Measurements from ENCODE around the gene SSBP3. TPM values are rescaled to one million over a fixed set of nuclear protein-coding genes. Genes with fewer than 3 reads are reported as not detected.

Gene SSBP3
- total RNA-seq, 1 donor from 2014 or later, result 161 TPM

DNA sequence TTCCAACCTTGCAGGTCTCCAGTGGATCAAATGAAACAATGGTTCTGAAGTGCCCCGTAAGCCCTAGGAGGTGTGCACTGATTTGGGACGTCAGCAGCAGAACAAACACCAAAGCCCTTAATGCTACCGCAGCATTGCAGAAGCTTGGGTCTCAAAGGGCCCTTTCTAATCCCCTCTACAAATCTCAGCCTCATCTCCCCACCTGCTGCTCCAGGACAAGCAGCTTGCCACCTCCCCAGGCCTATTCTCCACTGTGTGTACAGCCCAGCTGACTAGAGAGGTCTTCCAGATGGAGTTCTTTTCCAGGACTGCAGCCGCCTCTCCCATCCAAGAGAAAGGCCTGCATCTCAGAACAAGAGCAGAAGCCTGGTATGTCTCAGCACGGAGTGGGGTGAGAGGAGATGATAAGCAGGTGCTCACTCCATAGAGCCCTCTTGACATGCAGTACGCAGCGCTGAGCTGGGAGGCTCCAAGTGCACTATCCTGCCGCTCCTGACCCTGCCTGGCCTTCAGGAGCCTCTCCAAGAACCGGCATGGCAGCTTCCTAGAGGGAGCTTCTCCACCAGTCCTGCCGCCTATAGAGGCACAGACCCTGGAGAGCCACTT is 160.0 kb downstream of the SSBP3 start:
- no peak for DNase-seq (ENCODE audit: low spot score, unreplicated experiment)
- Mint-ChIP-seq H3K27me3 (no peaks in the 10 kb centered on the region), H3K4me1 (ENCODE audit: low read depth) (no peaks in the 10 kb centered on the region), H3K4me3 (ENCODE audit: low read depth) (no peak overlapping the region), H3K36me3 (ENCODE audit: insufficient read depth) (peaks cover 9% of the 10 kb centered on the region), H3K27ac (peak overlapping the region; percentile 76), H3K9me3 (ENCODE audit: low read depth) (no peaks in the 10 kb centered on the region)
- TF ChIP-seq CTCF (IDR thresholded peaks at IDR 0.05; ENCODE audit: unreplicated experiment), result no peak

DNA sequence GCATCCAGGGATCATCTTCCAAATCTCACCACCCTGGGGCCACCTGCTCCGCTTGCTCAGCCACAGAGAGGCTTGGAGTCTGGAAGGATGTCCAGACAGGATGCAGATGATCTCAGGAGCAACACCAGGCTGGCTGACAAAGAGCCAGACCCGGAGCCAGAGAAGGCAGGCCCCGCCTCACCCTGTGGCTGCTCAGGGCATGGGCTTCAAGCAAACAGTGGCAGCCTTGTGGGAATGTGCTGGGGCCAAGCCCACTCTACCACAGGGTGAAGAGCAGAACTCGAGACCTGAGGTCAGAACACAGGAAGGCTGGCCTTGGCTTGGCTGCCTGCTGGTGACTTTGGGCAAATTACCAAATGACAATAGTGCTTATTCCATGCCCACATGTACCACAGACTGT is 160.7 kb downstream of the SSBP3 start:
- Mint-ChIP-seq H3K9me3 (ENCODE audit: low read depth) (no peaks in the 10 kb centered on the region), H3K27me3 (no peaks in the 10 kb centered on the region), H3K27ac (no peak overlapping the region), H3K36me3 (ENCODE audit: insufficient read depth) (peaks cover 8% of the 10 kb centered on the region), H3K4me1 (ENCODE audit: low read depth) (no peaks in the 10 kb centered on the region), H3K4me3 (ENCODE audit: low read depth) (no peak overlapping the region)
- DNase-seq (ENCODE audit: low spot score, unreplicated experiment), result no peak
- TF ChIP-seq CTCF (IDR thresholded peaks at IDR 0.05; ENCODE audit: unreplicated experiment), result no peak

DNA sequence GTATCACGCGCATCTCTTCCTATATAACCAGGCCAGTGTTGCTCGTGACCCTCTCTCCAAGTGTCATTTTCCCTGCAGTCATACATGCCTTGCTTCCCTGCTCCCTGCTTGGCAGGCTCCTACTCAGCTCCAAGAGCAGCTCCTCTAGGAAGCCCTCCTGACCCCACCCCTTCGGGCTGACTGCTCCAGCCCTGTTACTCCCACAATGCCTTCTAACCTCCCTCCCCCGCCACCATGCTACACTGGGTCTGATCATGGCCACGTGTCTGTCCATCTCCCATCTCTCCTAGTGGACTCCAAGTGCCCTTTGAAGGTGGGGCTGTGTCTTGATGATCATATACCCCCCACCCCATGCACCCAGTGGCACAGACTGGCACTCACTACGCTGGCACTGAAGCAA is 161.5 kb downstream of the SSBP3 start:
- H3K27me3 Mint-ChIP-seq, result no peaks in the 10 kb centered on the region
- peaks cover 8% of the 10 kb centered on the region for H3K36me3 Mint-ChIP-seq (ENCODE audit: insufficient read depth)
- no peaks in the 10 kb centered on the region for H3K4me1 Mint-ChIP-seq (ENCODE audit: low read depth)
- H3K27ac Mint-ChIP-seq, result peak overlapping the region; percentile 75
- no peaks in the 10 kb centered on the region for H3K9me3 Mint-ChIP-seq (ENCODE audit: low read depth)
- DNase-seq (ENCODE audit: low spot score, unreplicated experiment), result no peak
- no peak for TF ChIP-seq CTCF (IDR thresholded peaks at IDR 0.05; ENCODE audit: unreplicated experiment)
- H3K4me3 Mint-ChIP-seq (ENCODE audit: low read depth), result no peak overlapping the region

DNA sequence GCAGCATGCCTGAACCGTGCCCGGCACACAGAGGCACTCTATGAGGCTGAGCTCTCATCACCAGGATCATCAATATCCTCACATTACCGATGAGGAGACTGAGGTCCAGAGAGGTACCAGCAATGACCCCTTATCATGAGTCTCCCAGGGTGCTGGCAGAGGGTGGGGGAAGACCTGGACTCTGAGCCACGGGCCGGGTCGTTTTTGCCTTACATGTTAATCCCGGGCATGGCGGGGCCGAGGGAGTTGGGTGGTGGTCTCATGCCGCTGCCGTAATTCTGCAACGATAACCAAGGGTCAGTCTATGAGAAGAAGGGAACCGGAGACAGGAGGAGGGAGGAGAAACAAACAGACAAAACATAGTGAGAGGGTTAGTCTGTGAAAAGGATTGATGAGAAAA is 163.2 kb downstream of the SSBP3 start:
- no peak for TF ChIP-seq CTCF (IDR thresholded peaks at IDR 0.05; ENCODE audit: unreplicated experiment)
- peaks cover 8% of the 10 kb centered on the region for H3K36me3 Mint-ChIP-seq (ENCODE audit: insufficient read depth)
- no peaks in the 10 kb centered on the region for H3K27me3 Mint-ChIP-seq
- H3K9me3 Mint-ChIP-seq (ENCODE audit: low read depth), result no peaks in the 10 kb centered on the region
- no peak for DNase-seq (ENCODE audit: low spot score, unreplicated experiment)
- no peaks in the 10 kb centered on the region for H3K4me1 Mint-ChIP-seq (ENCODE audit: low read depth)
- no peak overlapping the region for H3K4me3 Mint-ChIP-seq (ENCODE audit: low read depth)
- peak overlapping the region; percentile 18 for H3K27ac Mint-ChIP-seq

- Mint-ChIP-seq H3K27ac (no peak overlapping the region), H3K4me1 (ENCODE audit: low read depth) (no peaks in the 10 kb centered on the region), H3K9me3 (ENCODE audit: low read depth) (no peaks in the 10 kb centered on the region), H3K27me3 (no peaks in the 10 kb centered on the region), H3K4me3 (ENCODE audit: low read depth) (no peak overlapping the region), H3K36me3 (ENCODE audit: insufficient read depth) (peaks cover 18% of the 10 kb centered on the region)
- TF ChIP-seq CTCF (IDR thresholded peaks at IDR 0.05; ENCODE audit: unreplicated experiment), result no peak
- no peak for DNase-seq (ENCODE audit: low spot score, unreplicated experiment)
These were observed 164.8 kb downstream of the SSBP3 start for GRCh38 chr1:54241364-54241763.
